HG03457 (cell line): ENCODE measurements around the gene PDLIM5.
"Not testable (repeated sequence)": the region's sequence is repeated elsewhere in the genome, so short reads cannot be mapped to it uniquely, and the experiment has no call there.

ENCODE experiments used
- ATAC-seq: cut with Tn5 transposase; IDR thresholded peaks from one replicate; pipeline ENCODE4 v1.9.1; 2021; ENCODE audit warnings: moderate number of reproducible peaks; ENCODE audit not compliant: unreplicated experiment

PDLIM5 gene

DNA sequence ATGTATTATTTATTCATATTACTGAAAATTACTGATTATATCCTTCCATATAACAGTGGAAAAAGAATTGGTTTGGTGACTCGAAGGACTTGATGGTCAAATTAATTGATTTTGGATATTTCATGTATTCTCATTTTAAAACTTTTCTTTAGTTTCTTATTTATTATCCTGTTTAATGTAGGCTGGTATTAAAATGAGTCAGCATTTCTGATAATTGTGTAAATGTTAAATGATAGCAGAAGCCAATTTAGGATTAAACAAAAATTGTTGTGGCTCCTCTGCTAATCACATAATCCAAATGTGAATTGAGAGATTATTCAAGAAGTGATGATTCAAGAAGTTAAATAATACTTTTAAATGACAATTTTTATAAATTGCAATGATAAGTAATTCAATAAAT is 38.7 kb downstream of the PDLIM5 start:
- no peak for ATAC-seq

- ATAC-seq, result no peak
Observed at GRCh38 chr4:94491322-94491721, 39.6 kb downstream of the PDLIM5 start.

- no peak for ATAC-seq
Observed at GRCh38 chr4:94495408-94495807, 43.7 kb downstream of the PDLIM5 start.

GRCh38 chr4:94497690-94498089 is 45.9 kb downstream of the PDLIM5 start:
- ATAC-seq, result no peak

DNA sequence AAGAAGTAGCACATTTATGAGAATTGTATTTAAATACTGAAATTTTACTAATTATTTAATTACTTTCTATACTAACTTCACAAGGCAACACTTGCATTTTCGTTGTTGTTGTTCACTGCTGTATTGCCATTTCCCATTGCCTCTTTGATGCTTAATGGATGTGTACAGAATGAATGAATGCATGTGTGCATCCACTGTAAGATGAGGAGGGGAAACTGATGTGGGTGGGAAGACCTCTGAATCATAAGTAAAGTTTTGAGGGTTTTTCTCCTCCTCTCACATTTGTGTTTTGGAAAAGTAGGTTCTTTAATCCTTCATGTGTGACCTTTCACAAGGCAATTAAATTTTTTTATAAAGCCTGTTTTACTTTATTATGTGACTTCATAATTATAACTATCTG is 46.8 kb downstream of the PDLIM5 start:
- ATAC-seq, result no peak

DNA sequence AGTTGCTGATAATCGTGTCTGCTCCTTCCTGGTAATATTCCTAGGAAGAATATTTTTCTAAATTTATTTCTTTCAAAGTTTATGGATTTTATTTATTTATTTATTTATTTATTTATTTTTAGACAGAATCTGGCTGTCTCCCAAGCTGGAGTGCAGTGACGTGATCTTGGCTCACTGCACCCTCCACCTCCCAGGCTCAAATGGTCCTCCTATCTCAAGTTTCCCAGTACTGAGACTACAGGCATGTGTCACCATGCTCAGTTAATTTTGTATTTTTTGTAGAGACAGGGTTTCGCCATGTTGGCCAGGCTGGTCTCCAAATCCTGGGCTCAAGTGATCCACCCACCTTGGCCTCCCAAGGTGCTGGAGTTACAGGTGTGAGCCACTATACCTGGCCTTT is 48.9 kb downstream of the PDLIM5 start:
- ATAC-seq, result no peak

GRCh38 chr4:94504545-94504944 is 52.8 kb downstream of the PDLIM5 start:
- ATAC-seq, result no peak

GRCh38 chr4:94506822-94507221 is 55.1 kb downstream of the PDLIM5 start:
- no peak for ATAC-seq

DNA sequence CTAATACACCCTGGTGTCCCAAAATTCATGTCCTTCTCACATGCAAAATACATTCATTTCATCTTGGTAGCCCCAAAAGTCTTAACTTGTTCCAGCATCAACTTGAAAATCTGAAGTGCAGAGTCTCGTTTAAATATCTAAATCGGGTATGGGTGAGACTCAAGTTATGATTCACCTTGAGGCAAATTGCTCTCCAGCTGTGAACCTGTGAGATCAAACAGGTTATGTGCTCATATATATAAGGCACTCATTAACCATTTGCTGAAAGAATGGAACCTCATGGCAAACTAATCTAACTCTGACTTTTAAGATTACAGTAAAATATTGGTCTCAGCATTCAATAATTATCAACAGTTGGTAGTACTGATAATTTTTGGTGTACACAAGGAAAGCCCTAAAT is 55.5 kb downstream of the PDLIM5 start:
- ATAC-seq, result no peak

DNA sequence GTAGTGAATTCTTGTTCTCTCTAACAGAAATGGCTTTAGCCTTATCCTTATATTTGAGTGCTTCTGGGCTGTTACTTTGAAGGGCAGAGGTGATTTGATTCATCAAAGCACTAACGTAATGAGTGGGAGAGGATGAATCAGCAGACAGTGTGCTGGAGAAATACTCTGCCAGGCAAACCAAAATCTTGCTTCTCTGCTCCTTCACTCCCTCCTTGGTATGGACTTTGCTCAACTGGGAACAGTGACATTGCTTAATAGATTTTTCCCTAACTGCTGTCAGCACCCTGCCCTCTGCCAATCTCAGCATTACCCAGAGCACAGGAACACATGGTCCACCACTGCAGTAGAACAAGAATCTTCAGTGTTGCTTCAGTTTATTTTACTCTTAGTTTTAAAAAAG is 56.0 kb downstream of the PDLIM5 start:
- no peak for ATAC-seq

DNA sequence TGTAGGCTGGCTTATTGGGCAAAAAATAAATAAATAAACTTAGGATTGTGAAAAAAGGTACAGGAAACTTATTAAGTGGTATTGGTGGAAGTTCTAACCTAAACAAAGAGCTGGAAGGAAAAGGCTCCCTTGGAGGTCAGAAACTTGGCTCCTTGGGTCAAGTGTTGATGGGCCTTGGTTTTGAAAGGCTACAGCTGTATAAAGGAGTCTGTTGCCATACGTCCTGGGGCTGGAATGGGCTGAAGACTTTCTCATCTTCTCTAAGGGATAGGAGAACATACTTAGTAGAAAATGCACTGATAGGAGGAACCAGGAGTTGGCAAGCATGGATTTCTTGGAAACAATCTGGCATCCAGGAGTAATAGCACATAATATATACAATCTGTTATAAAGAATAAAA is 56.6 kb downstream of the PDLIM5 start:
- ATAC-seq, result no peak

- no peak for ATAC-seq
Observed at GRCh38 chr4:94508806-94509205, 57.1 kb downstream of the PDLIM5 start.

DNA sequence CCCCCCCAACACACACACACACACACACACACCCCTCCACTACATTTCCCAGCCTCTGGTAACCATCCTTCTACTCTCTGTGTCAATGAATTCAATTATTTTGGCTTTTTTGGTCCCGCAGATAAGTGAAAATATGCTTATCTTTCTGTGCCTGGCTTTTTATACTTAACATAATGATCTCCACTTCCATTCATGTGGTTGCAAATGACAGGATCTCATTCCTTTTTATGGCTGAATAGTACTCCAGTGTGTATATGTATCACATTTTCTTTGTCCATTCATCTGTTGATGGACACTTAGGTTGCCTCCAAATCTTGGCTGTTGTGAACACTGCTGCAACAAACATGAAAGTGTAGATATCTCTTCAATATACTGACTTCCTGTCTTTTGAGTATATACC is 59.8 kb downstream of the PDLIM5 start:
- ATAC-seq, result no peak

- not testable (repeated sequence) for ATAC-seq
Observed at GRCh38 chr4:94513532-94513931, 61.8 kb downstream of the PDLIM5 start.

- ATAC-seq, result no peak
Observed at GRCh38 chr4:94515365-94515764, 63.6 kb downstream of the PDLIM5 start.

GRCh38 chr4:94516067-94516466 is 64.3 kb downstream of the PDLIM5 start:
- ATAC-seq, result no peak

DNA sequence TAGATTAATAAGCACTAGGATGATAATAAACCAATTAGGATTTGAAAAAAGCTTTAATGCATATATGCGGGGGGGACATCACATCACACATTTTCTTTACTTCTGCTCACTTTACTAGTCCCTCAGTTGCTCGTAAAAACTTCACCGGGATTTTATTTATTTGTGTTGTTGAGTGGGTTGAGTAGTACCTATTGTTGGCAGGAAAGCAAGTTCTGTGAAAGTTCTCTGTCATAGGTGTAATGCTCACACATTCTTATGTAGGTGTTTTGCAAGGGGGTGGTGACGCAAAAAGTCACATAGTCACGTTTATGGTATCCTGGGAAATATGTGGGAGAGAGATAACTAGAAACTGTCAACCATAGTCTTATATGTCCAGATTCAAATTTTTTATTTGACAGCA is 65.3 kb downstream of the PDLIM5 start:
- ATAC-seq, result no peak

DNA sequence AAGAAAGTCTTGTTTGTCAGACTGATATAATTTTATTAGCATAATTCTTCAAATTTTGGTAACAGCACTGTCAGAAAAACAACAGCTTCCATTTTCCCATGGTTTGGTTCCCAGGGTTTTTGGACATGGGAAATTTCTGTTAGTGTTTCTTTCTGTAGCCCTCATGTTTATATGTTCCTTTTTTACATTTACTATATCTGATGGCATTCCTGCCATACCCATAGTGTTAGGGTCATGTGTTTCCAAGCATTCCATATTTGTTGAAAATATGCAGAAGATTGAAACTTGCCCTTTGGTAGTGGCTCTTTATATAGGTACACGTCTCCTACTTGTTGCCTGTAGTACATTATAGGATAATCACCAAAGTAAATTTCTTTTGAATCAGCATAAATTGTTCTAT is 65.8 kb downstream of the PDLIM5 start:
- no peak for ATAC-seq

DNA sequence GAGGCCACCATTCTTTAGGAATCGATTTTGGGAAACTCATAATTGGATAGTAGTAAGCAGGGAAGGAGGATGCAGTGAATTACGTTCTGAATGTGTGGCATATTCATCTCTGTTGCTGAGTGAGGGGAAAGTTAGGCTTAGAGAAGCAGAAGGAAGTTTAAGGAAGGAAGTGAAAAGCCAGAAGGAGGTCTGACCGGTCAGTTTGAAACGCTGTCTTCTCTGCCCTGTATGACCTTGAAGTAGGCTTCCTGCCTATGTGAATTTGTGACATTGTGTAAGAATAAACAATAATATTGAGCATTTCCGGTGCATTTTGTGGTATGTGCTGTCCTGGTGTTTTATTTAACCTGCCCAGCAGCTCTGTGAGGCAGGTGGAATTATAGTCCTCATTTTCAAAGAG is 67.3 kb downstream of the PDLIM5 start:
- no peak for ATAC-seq

GRCh38 chr4:94519925-94520789 is 68.4 kb downstream of the PDLIM5 start:
- ATAC-seq, result no peak

GRCh38 chr4:94523033-94523580 is 71.4 kb downstream of the PDLIM5 start:
- no peak for ATAC-seq

- no peak for ATAC-seq
Observed at GRCh38 chr4:94523617-94524016, 71.9 kb downstream of the PDLIM5 start.
